COLO668 (cell line): ENCODE results near the gene BTBD10.

Experiments used
- DNase-seq: peaks from one replicate; lab custom pipeline; 2025; ENCODE audit not compliant: unreplicated experiment; lab: John Stamatoyannopoulos, UW

BTBD10 gene

GRCh38 chr11:13462901-13463778 is at the start of gene BTBD10:
Gene BTBD10, minus strand, starts transcription at chr11:13463222. Its CDS starts 18,098 bp downstream, at chr11:13445124.
- DNase-seq = peak; percentile 97

DNA sequence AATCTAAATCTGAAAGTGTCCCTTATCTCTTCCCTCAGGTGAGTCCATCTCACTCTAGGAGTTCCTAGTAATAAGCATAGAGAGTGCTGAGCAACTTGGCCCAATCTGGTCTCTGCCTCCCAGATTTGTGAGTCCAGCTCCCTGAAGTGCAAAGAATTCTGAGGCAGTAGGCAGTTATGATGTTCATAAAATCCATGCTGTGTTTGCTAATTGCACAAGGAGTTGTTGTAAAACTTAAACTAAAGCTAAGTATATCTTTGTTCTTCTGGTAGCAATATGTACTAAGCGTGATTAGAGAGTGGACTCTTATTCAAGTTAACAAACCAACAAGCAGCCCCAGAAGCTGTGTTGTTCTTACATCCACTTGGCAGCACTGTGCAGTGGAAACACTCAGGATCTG is 40.4 kb upstream of the BTBD10 start:
- DNase-seq = no peak

GRCh38 chr11:13502492-13502891 is 39.5 kb upstream of the BTBD10 start:
- DNase-seq = no peak

- no peak for DNase-seq
Observed at GRCh38 chr11:13495929-13496328, 32.9 kb upstream of the BTBD10 start, which contains the start of gene PTH. Gene PTH, minus strand, starts transcription at chr11:13495997. Its CDS starts 3,142 bp downstream, at chr11:13492855.

DNA sequence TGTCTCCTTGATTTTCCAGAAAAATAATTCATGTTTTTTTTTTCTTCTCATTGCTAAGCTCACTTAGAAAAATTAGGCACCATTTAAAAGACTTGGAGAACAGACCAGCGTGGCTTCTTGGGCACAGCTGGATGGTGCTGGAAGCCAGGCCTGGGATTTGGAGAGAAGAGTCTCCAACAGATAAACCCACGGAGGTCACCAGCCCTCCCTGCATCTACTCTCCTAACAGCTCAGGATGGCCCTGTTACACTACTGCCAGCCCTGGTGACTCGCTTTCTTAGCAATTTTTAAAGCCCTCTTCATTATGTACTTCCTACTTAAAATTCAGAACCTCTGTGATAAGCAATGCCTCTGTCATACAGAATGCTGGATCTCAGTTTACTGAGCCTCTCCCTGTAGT is 31.0 kb upstream of the BTBD10 start:
- no peak for DNase-seq

- DNase-seq = no peak
Observed at GRCh38 chr11:13487661-13488030, 24.6 kb upstream of the BTBD10 start.

DNA sequence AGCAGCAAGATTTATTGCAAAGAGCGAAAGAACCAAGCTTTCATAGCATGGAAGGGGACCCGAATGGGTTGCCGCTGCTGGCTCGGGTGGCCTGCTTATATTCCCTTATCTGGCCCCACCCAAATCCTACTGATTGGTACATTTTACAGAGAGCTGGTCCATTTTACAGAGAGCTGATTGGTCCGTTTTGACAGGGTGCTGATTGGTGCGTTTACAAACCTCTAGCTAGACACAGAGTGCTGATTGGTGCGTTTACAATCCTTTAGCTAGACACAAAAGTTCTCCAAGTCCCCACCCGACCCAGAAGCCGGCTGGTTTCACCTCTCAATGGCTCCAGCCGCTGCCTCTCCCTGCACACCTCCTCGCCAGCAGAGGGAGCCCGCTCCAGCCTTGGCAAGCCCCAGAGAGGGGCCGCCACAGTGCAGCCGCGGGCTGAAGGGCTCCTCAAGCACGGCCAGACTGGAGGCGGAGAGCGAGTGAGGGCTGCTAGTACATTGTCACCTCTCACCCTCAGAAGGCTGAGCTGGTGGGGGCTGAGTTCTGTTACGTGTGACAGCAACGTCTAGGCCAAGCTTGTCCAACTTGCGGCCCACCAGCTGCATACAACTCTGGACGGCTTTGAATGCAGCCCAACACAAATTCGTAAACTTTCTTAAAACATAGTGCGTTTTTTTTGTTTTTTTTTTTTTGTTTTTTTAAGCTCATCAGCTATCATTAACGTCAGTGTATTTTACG is 24.1 kb upstream of the BTBD10 start:
- no peak for DNase-seq

- peak; percentile 49 for DNase-seq
Observed at GRCh38 chr11:13480198-13480597, 17.2 kb upstream of the BTBD10 start.

GRCh38 chr11:13479688-13480087 is 16.7 kb upstream of the BTBD10 start:
- DNase-seq = no peak

DNA sequence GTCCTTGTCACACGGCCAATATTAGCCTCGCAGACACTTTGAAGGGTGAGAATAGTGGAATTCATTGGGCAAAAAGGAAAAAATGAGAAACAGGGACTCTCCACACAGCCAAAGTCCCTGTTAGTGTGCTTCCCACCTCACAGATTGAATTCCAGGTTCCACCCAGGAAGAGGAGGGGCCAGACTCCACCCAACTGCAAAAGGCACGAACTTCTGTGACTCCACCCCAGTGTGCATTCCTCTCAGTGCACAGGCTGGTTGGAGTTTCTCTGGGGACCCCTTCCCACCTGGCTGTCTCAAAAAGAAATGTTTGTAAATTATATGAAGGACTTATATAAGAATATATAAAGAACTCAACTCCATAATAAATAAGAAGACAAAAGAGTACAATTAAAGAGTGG is 12.1 kb upstream of the BTBD10 start:
- no peak for DNase-seq

- DNase-seq = no peak
Observed at GRCh38 chr11:13473013-13473722, 10.1 kb upstream of the BTBD10 start.

- no peak for DNase-seq
Observed at GRCh38 chr11:13468750-13469149, 5.7 kb upstream of the BTBD10 start.

DNA sequence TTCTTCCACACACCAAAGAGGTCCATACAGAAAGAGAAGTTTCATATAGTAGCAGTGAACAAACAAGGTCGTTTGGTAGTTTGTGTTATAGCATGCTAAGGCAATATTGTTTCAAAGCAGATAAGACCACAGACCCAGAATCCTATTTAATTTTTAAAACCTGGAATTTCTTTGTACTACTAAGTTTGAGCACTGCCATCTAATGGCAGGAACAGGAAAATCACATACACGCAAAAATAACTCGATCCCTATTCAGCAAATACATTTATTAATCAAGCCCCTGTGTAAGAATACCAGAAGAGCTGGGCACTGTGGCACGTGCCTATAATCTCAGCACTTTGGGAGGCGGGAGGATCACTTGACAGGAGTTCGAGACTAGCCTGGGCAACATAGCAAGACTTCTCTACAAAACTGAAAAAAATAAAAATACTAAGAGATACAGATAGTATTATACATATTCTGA is 2.9 kb upstream of the BTBD10 start:
- no peak for DNase-seq

- no peak for DNase-seq
Observed at GRCh38 chr11:13463779-13464290, 813 bp upstream of the BTBD10 start.

DNA sequence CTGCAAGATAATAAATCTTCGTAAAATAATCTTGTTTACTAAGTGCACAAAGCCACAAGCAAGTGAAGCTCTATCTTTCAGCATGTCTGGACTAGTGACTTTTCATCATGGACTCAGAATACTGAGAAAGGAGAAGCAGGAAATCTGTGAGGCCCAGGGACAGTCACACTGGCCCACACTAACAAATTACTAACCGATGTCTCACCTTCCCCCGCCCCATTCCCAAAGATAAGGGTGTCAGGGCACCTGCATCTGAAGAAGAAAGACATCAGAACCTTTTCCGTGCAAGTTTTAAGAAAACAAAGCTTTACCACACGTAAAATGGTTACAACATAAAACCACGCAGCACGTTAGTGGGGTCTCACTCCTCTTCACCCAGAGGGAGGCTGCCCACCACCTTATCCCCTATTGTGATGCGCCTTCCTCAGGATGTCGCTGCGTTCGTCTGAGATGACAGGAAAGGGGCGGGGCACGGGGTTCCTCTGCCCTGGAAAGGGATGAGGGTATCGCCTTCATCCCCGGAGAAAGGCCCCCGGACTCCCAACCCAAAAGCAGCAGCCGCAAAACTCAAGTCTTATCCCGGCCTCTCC is 616 bp downstream of the BTBD10 start:
- peak; percentile 66 for DNase-seq

- no peak for DNase-seq
Observed at GRCh38 chr11:13461291-13461690, 1.7 kb downstream of the BTBD10 start.

DNA sequence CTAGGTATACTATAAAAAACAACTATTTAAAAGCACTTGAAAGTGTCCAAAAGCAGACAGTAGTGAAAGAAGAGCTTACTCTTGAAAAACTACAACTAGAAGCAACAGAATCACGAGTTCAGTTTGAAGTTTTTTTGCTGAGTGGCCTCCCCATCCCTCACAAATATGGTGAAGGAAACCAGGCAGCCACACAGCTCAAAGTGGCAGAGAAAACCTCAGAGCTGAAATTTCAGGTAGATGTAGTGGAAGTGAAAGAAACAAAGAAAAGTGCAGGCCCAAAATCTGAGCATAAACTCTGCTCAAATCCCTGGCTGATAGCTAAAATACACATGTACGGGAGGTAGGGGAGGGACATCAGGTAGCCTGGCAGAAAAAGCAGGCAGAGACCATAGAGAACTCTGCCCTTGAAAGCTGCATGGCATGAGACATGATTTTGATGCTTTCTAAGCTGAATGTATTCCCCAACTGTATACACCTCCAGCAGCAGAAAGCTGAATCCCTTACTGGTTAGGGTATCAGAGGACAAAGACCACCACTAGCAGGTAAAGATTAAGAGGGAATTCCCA is 12.1 kb downstream of the BTBD10 start:
- no peak for DNase-seq

DNA sequence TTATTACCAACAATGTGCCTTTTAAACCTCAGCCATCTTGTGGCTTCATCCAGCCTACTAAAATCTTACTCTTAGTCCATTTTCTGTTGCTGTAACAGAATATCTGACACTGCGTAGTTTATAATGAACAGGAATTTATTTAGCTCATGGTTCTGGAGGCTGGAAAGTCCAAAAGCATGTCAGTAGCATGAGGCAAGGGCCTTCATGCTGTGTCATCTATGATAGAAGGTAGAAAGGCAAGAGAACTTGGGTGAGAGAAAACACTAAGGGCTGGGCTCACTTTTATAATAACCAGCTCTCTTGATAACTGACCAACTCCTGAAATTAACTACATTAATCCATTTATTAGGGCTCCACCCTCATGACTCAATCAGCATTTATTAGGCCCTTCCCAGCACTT is 13.5 kb downstream of the BTBD10 start:
- DNase-seq = no peak

GRCh38 chr11:13448876-13449275 is 14.1 kb downstream of the BTBD10 start:
- DNase-seq = no peak

GRCh38 chr11:13446444-13446843 is 16.6 kb downstream of the BTBD10 start:
- DNase-seq = no peak

GRCh38 chr11:13445588-13445987 is 17.4 kb downstream of the BTBD10 start:
- no peak for DNase-seq
